H1 (cell line): ENCODE results near the gene LRRC4. TPM values are rescaled to one million over a fixed set of nuclear protein-coding genes. Genes with fewer than 3 reads are reported as not detected.

ENCODE experiments used
- CTCF ChIA-PET: fragments of 300-600 bp; sonication (Branson Sonifier 250); formaldehyde crosslinking; loops from one replicate; lab custom pipeline; 2021; ENCODE audit not compliant: partially characterized antibody; lab: Charles Lee
- POLR2A ChIA-PET: fragments of 300-600 bp; sonication (Branson Sonifier 250); formaldehyde crosslinking; loops from one replicate; lab custom pipeline; 2021; ENCODE audit warnings: inconsistent platforms; ENCODE audit not compliant: partially characterized antibody; lab: Charles Lee
- DNase-seq, 2 experiments: peaks; one replicate each; pipeline versions ENCODE4 v3.0.0 to v3.0.0-alpha.2; 2010 to 2022; ENCODE audit warnings: low spot score in 2 of 2, low read depth in 1 of 2, mixed read lengths in 1 of 2
- FAIRE-seq: peaks from 2 replicates; lab custom pipeline; 2011; peaks lifted over from hg19 to GRCh38; lab: Jason Lieb, UNC
- H2AFZ ChIP-seq: 2 replicates; pipeline ENCODE4 v1.8.1; 2012; ENCODE audit warnings: low read length, inconsistent platforms
- H2AK5ac ChIP-seq: 2 replicates; pipeline ENCODE4 v1.6.1; 2013; ENCODE audit warnings: low read depth, low read length
- H2BK120ac ChIP-seq: replicated peaks from 2 replicates; pipeline ENCODE3; 2013; ENCODE audit warnings: low read depth, low read length, inconsistent platforms
- H2BK12ac ChIP-seq: 2 replicates; pipeline ENCODE4 v1.6.1; 2013; ENCODE audit warnings: low read depth, low read length
- H2BK15ac ChIP-seq: 2 replicates; pipeline ENCODE4 v1.6.1; 2013; ENCODE audit warnings: low read length
- H2BK20ac ChIP-seq: 2 replicates; pipeline ENCODE4 v1.6.1; 2013; ENCODE audit warnings: low read length
- H2BK5ac ChIP-seq: 2 replicates; pipeline ENCODE4 v1.6.1; 2013; ENCODE audit warnings: low read depth, low read length
- H3K14ac ChIP-seq: 2 replicates; pipeline ENCODE4 v1.6.1; 2013; ENCODE audit warnings: inconsistent platforms; ENCODE audit not compliant: insufficient read length
- H3K18ac ChIP-seq: 2 replicates; pipeline ENCODE4 v1.6.1; 2013; ENCODE audit warnings: low read length; ENCODE audit errors: extremely low read depth
- H3K23ac ChIP-seq: 2 replicates; pipeline ENCODE4 v1.6.1; 2013; ENCODE audit warnings: inconsistent platforms; ENCODE audit not compliant: insufficient read length
- H3K23me2 ChIP-seq: 2 replicates; pipeline ENCODE4 v1.6.1; 2013; ENCODE audit warnings: low read depth, low read length
- H3K27ac ChIP-seq: 2 replicates; pipeline ENCODE4 v1.6.1; 2011; ENCODE audit warnings: low read depth, low read length, inconsistent platforms
- H3K27me3 ChIP-seq, 4 experiments: replicated peaks in 1 of 4; 1 replicate in 1 of 4; 2 replicates in 3 of 4; pipeline versions ENCODE4 v1.6.1 to v1.8.1; 2011 to 2013; ENCODE audit warnings: low read length in 3 of 4, mild to moderate bottlenecking in 3 of 4, inconsistent platforms in 2 of 4, mixed read lengths in 2 of 4, moderate library complexity in 1 of 4; ENCODE audit not compliant: control insufficient read depth in 3 of 4, insufficient read depth in 3 of 4; ENCODE audit errors: extremely low read depth in 1 of 4
- H3K36me3 ChIP-seq, 4 experiments: 2 replicates each; pipeline versions ENCODE4 v1.6.1 to v1.8.1; 2011 to 2013; ENCODE audit warnings: mild to moderate bottlenecking in 4 of 4, low read length in 3 of 4, moderate library complexity in 2 of 4, control low read depth in 1 of 4, inconsistent platforms in 1 of 4; ENCODE audit not compliant: insufficient read depth in 4 of 4, control insufficient read depth in 2 of 4
- H3K4ac ChIP-seq: replicated peaks from 2 replicates; pipeline ENCODE3; 2013; ENCODE audit warnings: low read length, low read depth, mixed read lengths, inconsistent platforms; ENCODE audit not compliant: insufficient read length
- H3K4me1 ChIP-seq, 4 experiments: replicated peaks in 1 of 4; 1 replicate in 1 of 4; 2 replicates in 3 of 4; pipeline versions ENCODE4 v1.6.1 to v1.8.1; 2011 to 2013; ENCODE audit warnings: low read length in 3 of 4, inconsistent platforms in 2 of 4, mixed read lengths in 1 of 4; ENCODE audit not compliant: insufficient read depth in 4 of 4, control insufficient read depth in 3 of 4
- H3K4me2 ChIP-seq, 2 experiments: 2 replicates each; pipeline versions ENCODE4 v1.6.1 to v1.8.1; 2011 to 2013; ENCODE audit warnings: low read depth in 2 of 2, low read length in 2 of 2, control low read depth in 1 of 2, inconsistent platforms in 1 of 2, mild to moderate bottlenecking in 1 of 2; ENCODE audit not compliant: insufficient read depth in 1 of 2
- H3K4me3 ChIP-seq, 4 experiments: fragments of 200-600, 300-600 bp in 1 of 4; sonication (generic), shearing (Covaris generic), sonication (Bioruptor Twin) in 1 of 4; 2 replicates each; pipeline versions ENCODE4 v1.5.1 to v1.8.1; 2011 to 2016; ENCODE audit warnings: low read length in 4 of 4, low read depth in 3 of 4, control low read depth in 2 of 4, inconsistent platforms in 2 of 4, mild to moderate bottlenecking in 2 of 4, mixed read lengths in 1 of 4, moderate library complexity in 1 of 4; ENCODE audit not compliant: insufficient read depth in 2 of 4; ENCODE audit errors: extremely low read depth in 1 of 4
- H3K56ac ChIP-seq: replicated peaks from 2 replicates; pipeline ENCODE3; 2013; ENCODE audit warnings: low read depth, mild to moderate bottlenecking, mixed read lengths, low read length, inconsistent platforms; ENCODE audit not compliant: insufficient read length
- H3K79me1 ChIP-seq: 2 replicates; pipeline ENCODE4 v1.6.1; 2013; ENCODE audit warnings: low read depth, low read length, control low read depth
- H3K79me2 ChIP-seq, 2 experiments: 2 replicates each; pipeline versions ENCODE4 v1.6.1 to v1.8.1; 2012 to 2013; ENCODE audit warnings: low read length in 2 of 2, mild to moderate bottlenecking in 2 of 2, inconsistent platforms in 1 of 2; ENCODE audit not compliant: insufficient read depth in 2 of 2, control insufficient read depth in 1 of 2
- H3K9ac ChIP-seq, 4 experiments: replicated peaks in 1 of 4; 1 replicate in 1 of 4; 2 replicates in 3 of 4; pipeline versions ENCODE4 v1.6.1 to v1.8.1; 2011 to 2013; ENCODE audit warnings: low read depth in 3 of 4, low read length in 3 of 4, control low read depth in 2 of 4, mild to moderate bottlenecking in 2 of 4, moderate library complexity in 2 of 4, inconsistent platforms in 1 of 4; ENCODE audit errors: extremely low read depth in 1 of 4
- H3K9me3 ChIP-seq, 2 experiments: 2 replicates each; pipeline versions ENCODE4 v1.6.1 to v1.8.1; 2012 to 2013; ENCODE audit warnings: mild to moderate bottlenecking in 2 of 2, moderate library complexity in 2 of 2, control low read depth in 1 of 2, inconsistent platforms in 1 of 2, low read depth in 1 of 2, low read length in 1 of 2, mixed read lengths in 1 of 2; ENCODE audit not compliant: insufficient read depth in 2 of 2
- H4K20me1 ChIP-seq, 2 experiments: replicated peaks in 1 of 2; 2 replicates each; pipeline versions ENCODE3 to v1.8.1; 2011 to 2013; ENCODE audit warnings: inconsistent platforms in 2 of 2, low read length in 2 of 2, mild to moderate bottlenecking in 1 of 2; ENCODE audit not compliant: insufficient read depth in 2 of 2, control insufficient read depth in 1 of 2
- H4K5ac ChIP-seq: 2 replicates; pipeline ENCODE4 v1.6.1; 2013; ENCODE audit warnings: low read length, low read depth, mixed read lengths, inconsistent platforms; ENCODE audit not compliant: insufficient read length
- H4K8ac ChIP-seq: 2 replicates; pipeline ENCODE4 v1.8.0; 2013; ENCODE audit warnings: mild to moderate bottlenecking, moderate library complexity, low read length, inconsistent platforms; ENCODE audit not compliant: insufficient read depth; ENCODE audit errors: extremely low read depth
- H4K91ac ChIP-seq: replicated peaks from 2 replicates; pipeline ENCODE3; 2013; ENCODE audit warnings: low read length, mixed read lengths, inconsistent platforms; ENCODE audit not compliant: insufficient read length
- SP2 ChIP-seq: IDR thresholded peaks from 2 replicates; pipeline ENCODE4 v1.6.1; 2012; ENCODE audit warnings: mild to moderate bottlenecking, low read length, inconsistent platforms
- WGBS, 2 experiments: shearing (Covaris generic) in 1 of 2; methylation state at CpG; one replicate each; pipeline versions ENCODE4 v1.1.6 to v1.1.7; 2013 to 2015; ENCODE audit warnings: low lambda C conversion rate in 2 of 2, mixed read lengths in 2 of 2, inconsistent platforms in 1 of 2, low coverage in 1 of 2, missing lambda C conversion rate in 1 of 2; ENCODE audit not compliant: insufficient replicate concordance in 2 of 2, insufficient coverage in 1 of 2, insufficient read length in 1 of 2; ENCODE audit errors: extremely low coverage in 1 of 2, missing lambda C conversion rate in 1 of 2; 5-methylcytosine and 5-hydroxymethylcytosine counted together
- polyA plus RNA-seq, 7 experiments: library from polyadenylated mRNA; depleted of rRNA in 3 of 7; stranded (reverse) in 5 of 7; unstranded in 2 of 7; fragments of >200 nt in 5 of 7; fragments of 200-250 nt in 2 of 7; gene quantifications; 1 replicate in 5 of 7; 2 replicates in 1 of 7; 4 replicates in 1 of 7; pipeline versions ENCODE4 v1.2.1 to v1.2.3, GENCODE V29; 2011 to 2013; ENCODE audit warnings: missing spikeins in 2 of 7, mixed read lengths in 2 of 7
- total RNA-seq: library from RNA; stranded (reverse); fragmentation: NEBNext Ultra II Directional; extraction: Animal tissue kit (Norgen Biotek cat#: 25700); gene quantifications from 2 replicates; pipeline ENCODE4 v1.2.1, GENCODE V29; 2021

The LRRC4 gene
- total and polyA plus RNA-seq, 2 of the 8 experiments (the other 6 are each of a cell fraction or from before 2014, with no cell fraction given): 13.4 to 16.4 TPM

DNA sequence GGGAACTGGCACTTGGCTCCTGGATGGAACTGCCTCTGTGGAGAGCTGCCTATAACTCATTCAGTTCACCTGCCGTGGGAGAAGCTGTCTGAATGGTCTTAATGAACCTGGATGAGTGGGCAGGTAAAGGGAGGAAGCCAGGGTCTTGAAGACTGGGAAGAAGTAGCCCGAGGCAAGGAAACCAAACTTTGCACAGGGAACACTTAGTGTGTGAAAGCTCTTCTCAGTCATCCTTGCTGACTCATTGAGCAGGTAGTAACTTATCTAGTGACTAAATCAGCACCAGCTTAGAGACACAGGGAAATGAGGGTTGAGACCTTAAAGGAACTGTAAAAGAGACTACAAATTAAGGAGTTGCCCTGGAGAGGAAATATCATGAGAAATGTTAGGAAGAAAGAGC is 9.9 kb downstream of the LRRC4 start:
- H3K14ac ChIP-seq: no peak overlapping the region
- peaks cover 11 to 27% (median 20%) of the 10 kb centered on the region in 4 experiments for H3K4me1 ChIP-seq
- no peak overlapping the region for H3K23ac ChIP-seq
- no peak overlapping the region for H2AK5ac ChIP-seq
- no peak overlapping the region; the same call in 1 of the 2 replicates for H3K18ac ChIP-seq
- no peak overlapping the region for H2BK20ac ChIP-seq
- H3K27ac ChIP-seq: no peak overlapping the region
- no peak overlapping the region for H4K8ac ChIP-seq
- no peak overlapping the region for H2BK5ac ChIP-seq
- no peak for DNase-seq
- H4K5ac ChIP-seq: no peak overlapping the region
- H3K9ac ChIP-seq: no peak overlapping the region
- no peak overlapping the region for H2BK120ac ChIP-seq
- FAIRE-seq: no peak
- H3K23me2 ChIP-seq: no peaks in the 10 kb centered on the region
- H3K4ac ChIP-seq: no peak overlapping the region
- ChIA-PET CTCF (interaction anchor here (0.7 to 5.4 kb wide), 13 partner anchors 9 to 312 kb away, joined by 3 to 36 read pairs (median 4); partner anchors contain the start of gene LRRC4), POLR2A (no interaction called here)
- H3K79me2 ChIP-seq: peaks cover 0 to 16% of the 10 kb centered on the region in 2 experiments; a peak in 1 of 4 replicates
- H4K20me1 ChIP-seq: peaks cover 13 to 17% of the 10 kb centered on the region in 2 experiments
- H3K56ac ChIP-seq: no peak overlapping the region
- no peaks in the 10 kb centered on the region for H3K27me3 ChIP-seq
- no peaks in the 10 kb centered on the region for H3K79me1 ChIP-seq
- no peak overlapping the region for H3K4me3 ChIP-seq
- no peak overlapping the region for H2AFZ ChIP-seq
- peaks cover 0 to 3% (median 0%) of the 10 kb centered on the region in 4 experiments; a peak in 1 of 8 replicates for H3K36me3 ChIP-seq
- no peak for TF ChIP-seq SP2
- TF ChIP-seq, all 59 proteins: peak for 0
- Histone ChIP-seq H4K91ac (no peak overlapping the region), H3K4me2 (no peak overlapping the region), H3K9me3 (no peaks in the 10 kb centered on the region), H2BK12ac (no peak overlapping the region), H2BK15ac (no peak overlapping the region)
- WGBS, 2 experiments: 89% methylated on average over 2 of the region's 2 CpGs; no CpG with 5 or more reads in 1 of the 2 experiments
